Activated naive CD8-positive, alpha-beta T cell treated with anti-CD3 and anti-CD28 coated beads, Interleukin-2, amount 50 U/mL, for 24 hours (primary cell): ENCODE data around the gene DTX3L.
"Not testable (repeated sequence)": the region's sequence is repeated elsewhere in the genome, so short reads cannot be mapped to it uniquely, and the experiment has no call there.

ENCODE experiments used
- ATAC-seq: fragments of 150-1000 bp; cut with Tn5 transposase; one replicate; pipeline ENCODE4 v1.10.0; 2021
- DNase-seq: peaks from one replicate; pipeline ENCODE4 v3.0.0; 2021
- H3K27ac Mint-ChIP-seq: one replicate; pipeline ENCODE4 v1.8.0; 2021; ENCODE audit warnings: mild to moderate bottlenecking, mixed read lengths
- H3K27me3 Mint-ChIP-seq: one replicate; pipeline ENCODE4 v1.8.0; 2021; ENCODE audit warnings: mixed read lengths
- H3K36me3 Mint-ChIP-seq: one replicate; pipeline ENCODE4 v1.8.0; 2021; ENCODE audit warnings: low read depth, mixed read lengths
- H3K4me1 Mint-ChIP-seq: one replicate; pipeline ENCODE4 v1.8.0; 2021; ENCODE audit warnings: mixed read lengths
- H3K4me3 Mint-ChIP-seq: one replicate; pipeline ENCODE4 v1.8.0; 2021; ENCODE audit warnings: mild to moderate bottlenecking, moderate library complexity, mixed read lengths
- H3K9me3 Mint-ChIP-seq: one replicate; pipeline ENCODE4 v1.8.0; 2021; ENCODE audit warnings: mixed read lengths

DTX3L gene

GRCh38 chr3:122548076-122548475 is 16.1 kb upstream of the DTX3L start:
- H3K4me1 Mint-ChIP-seq = peaks cover 2% of the 10 kb centered on the region
- no peak for ATAC-seq
- peaks cover 42% of the 10 kb centered on the region for H3K36me3 Mint-ChIP-seq
- H3K27me3 Mint-ChIP-seq = no peaks in the 10 kb centered on the region
- no peak for DNase-seq
- no peaks in the 10 kb centered on the region for H3K9me3 Mint-ChIP-seq
- no peak overlapping the region for H3K4me3 Mint-ChIP-seq
- no peak overlapping the region for H3K27ac Mint-ChIP-seq

DNA sequence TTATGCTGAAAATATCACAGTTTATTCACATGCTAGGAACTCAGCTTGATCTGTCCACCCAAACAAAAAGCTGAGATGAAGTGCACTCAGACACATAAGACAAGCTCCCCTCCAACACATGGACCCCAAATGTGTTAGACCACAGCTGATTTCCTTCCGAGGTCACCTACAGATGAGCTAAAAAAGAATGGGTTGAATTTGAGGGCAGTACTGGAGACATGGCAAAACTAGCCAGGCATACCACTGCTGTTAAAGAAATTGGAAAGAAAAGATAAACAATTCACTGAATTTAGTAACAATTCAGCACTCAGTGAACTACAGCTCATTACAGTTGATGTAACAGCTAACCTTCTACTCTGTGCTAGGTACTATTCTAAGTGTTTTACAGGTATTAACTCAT is 15.5 kb upstream of the DTX3L start:
- Mint-ChIP-seq H3K27ac (no peak overlapping the region), H3K9me3 (no peaks in the 10 kb centered on the region), H3K36me3 (peaks cover 46% of the 10 kb centered on the region), H3K4me3 (no peak overlapping the region), H3K27me3 (no peaks in the 10 kb centered on the region), H3K4me1 (peaks cover 2% of the 10 kb centered on the region)
- ATAC-seq (no peak), DNase-seq (no peak)

DNA sequence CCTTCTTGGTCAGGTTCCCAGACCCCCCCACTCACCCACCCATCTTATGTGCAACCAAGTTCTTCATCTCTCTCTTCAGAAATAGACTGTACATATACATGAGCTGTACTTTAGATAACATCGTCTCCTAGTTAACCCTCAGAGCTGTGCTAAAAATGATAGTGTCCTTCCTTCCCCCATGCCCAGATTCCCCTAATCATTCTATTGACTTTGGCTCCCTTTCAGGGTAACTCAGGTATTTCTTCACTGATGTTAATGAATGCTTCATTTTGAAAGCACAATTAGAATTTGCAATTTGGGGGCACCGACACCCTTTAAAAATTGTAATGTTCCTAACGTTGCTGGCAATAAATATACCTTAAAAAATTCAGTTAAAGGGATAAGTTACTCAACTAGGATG is 11.0 kb upstream of the DTX3L start:
- no peak overlapping the region for H3K4me3 Mint-ChIP-seq
- peaks cover 7% of the 10 kb centered on the region for H3K4me1 Mint-ChIP-seq
- DNase-seq (no peak), ATAC-seq (no peak)
- H3K27me3 Mint-ChIP-seq = no peaks in the 10 kb centered on the region
- H3K27ac Mint-ChIP-seq = no peak overlapping the region
- H3K9me3 Mint-ChIP-seq = no peaks in the 10 kb centered on the region
- H3K36me3 Mint-ChIP-seq = peaks cover 50% of the 10 kb centered on the region

DNA sequence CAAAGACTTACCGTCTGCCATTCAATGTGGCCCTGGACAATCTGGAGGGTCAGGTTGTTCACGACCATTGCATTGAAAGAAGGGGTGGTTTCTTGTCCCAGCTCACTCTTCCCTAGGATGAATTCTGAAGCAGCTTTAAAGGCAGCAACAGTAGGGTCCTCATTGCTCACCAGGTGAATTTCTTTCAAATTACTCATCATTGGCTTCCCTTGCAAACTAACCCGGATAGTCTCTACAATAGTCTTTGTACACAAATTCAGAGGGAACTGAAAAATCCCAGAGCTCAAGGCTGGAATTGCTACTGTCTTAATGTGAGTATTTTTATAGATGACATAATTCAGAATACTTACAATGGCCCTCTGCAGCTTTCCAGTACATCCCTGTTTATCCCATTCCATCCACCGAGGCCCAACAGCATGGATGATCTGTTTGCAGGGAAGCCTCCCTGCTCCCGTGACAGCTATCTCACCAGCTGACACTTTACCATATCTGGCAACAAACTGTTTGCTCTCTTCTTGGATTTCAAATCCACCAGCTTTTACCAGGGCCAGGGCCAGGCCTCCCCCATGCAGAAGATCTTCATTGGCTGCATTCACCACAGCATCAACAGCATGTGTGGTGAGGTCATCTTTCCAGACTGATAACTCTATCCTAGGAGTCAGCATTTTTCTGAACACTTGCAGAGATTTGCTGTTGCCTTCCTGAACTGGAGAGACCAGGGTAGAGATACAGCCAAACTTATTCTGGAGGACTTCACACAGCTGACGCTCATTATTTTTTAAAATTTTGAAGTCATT is 8.7 kb upstream of the DTX3L start:
- Mint-ChIP-seq H3K36me3 (peaks cover 44% of the 10 kb centered on the region), H3K4me1 (peaks cover 12% of the 10 kb centered on the region), H3K4me3 (no peak overlapping the region), H3K27ac (no peak overlapping the region), H3K27me3 (no peaks in the 10 kb centered on the region), H3K9me3 (no peaks in the 10 kb centered on the region)
- ATAC-seq = no peak
- DNase-seq = no peak

GRCh38 chr3:122557356-122557755 is 6.8 kb upstream of the DTX3L start:
- DNase-seq (no peak), ATAC-seq (no peak)
- Mint-ChIP-seq H3K4me3 (no peak overlapping the region), H3K4me1 (peaks cover 26% of the 10 kb centered on the region), H3K9me3 (no peaks in the 10 kb centered on the region), H3K27ac (no peak overlapping the region), H3K36me3 (peaks cover 32% of the 10 kb centered on the region), H3K27me3 (no peaks in the 10 kb centered on the region)

DNA sequence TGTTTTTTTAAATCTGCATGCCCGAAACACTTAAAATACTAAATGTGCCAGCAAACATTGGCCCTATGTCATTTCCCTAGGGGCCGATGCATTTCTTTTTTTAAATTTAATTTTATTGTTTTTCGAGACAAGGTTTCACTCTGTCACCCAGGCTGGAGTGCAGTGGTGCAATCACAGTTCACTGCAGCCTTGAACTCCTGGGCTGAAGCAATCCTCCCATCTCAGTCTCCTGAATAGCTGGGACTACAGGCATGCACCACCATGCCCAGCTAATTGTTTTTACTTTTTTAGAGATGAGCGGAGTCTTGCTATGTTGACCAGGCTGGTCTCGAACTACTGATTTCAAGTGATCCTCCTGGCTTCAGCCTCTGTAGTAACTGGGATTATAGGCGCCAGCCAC is 5.5 kb upstream of the DTX3L start:
- no peak overlapping the region for H3K4me3 Mint-ChIP-seq
- peaks cover 22% of the 10 kb centered on the region for H3K36me3 Mint-ChIP-seq
- ATAC-seq (no peak), DNase-seq (no peak)
- H3K4me1 Mint-ChIP-seq = peaks cover 34% of the 10 kb centered on the region
- no peaks in the 10 kb centered on the region for H3K9me3 Mint-ChIP-seq
- H3K27me3 Mint-ChIP-seq = no peaks in the 10 kb centered on the region
- no peak overlapping the region for H3K27ac Mint-ChIP-seq

GRCh38 chr3:122559906-122560305 is 4.2 kb upstream of the DTX3L start:
- DNase-seq = no peak
- Mint-ChIP-seq H3K36me3 (peaks cover 24% of the 10 kb centered on the region), H3K27ac (peak overlapping the region; percentile 3)

GRCh38 chr3:122560680-122561079 is 3.5 kb upstream of the DTX3L start:
- ATAC-seq = peak; percentile 14
- Mint-ChIP-seq H3K27me3 (no peaks in the 10 kb centered on the region), H3K4me3 (no peak overlapping the region), H3K9me3 (no peaks in the 10 kb centered on the region), H3K4me1 (peaks cover 40% of the 10 kb centered on the region), H3K27ac (peak overlapping the region; percentile 27), H3K36me3 (peaks cover 19% of the 10 kb centered on the region)
- peak; percentile 53 for DNase-seq

More at GRCh38 chr3:122559906-122560305, 4.2 kb upstream of the DTX3L start:
- no peaks in the 10 kb centered on the region for H3K9me3 Mint-ChIP-seq
- no peak for ATAC-seq
- no peak overlapping the region for H3K4me3 Mint-ChIP-seq
- peaks cover 34% of the 10 kb centered on the region for H3K4me1 Mint-ChIP-seq
- H3K27me3 Mint-ChIP-seq = no peaks in the 10 kb centered on the region

GRCh38 chr3:122562923-122563716 is 1.0 kb upstream of the DTX3L start:
- Mint-ChIP-seq H3K4me3 (peak overlapping the region; percentile 90), H3K27me3 (no peaks in the 10 kb centered on the region), H3K36me3 (peaks cover 28% of the 10 kb centered on the region), H3K9me3 (no peaks in the 10 kb centered on the region), H3K4me1 (peaks cover 59% of the 10 kb centered on the region), H3K27ac (peak overlapping the region; percentile 96)
- DNase-seq (no peak), ATAC-seq (no peak)

GRCh38 chr3:122563717-122564025 is 467 bp upstream of the DTX3L start:
- DNase-seq = no peak
- peaks cover 32% of the 10 kb centered on the region for H3K36me3 Mint-ChIP-seq
- H3K27ac Mint-ChIP-seq = peak overlapping the region; percentile 96
- H3K27me3 Mint-ChIP-seq = no peaks in the 10 kb centered on the region
- H3K4me1 Mint-ChIP-seq = peaks cover 64% of the 10 kb centered on the region
- no peak for ATAC-seq
- H3K4me3 Mint-ChIP-seq = peak overlapping the region; percentile 90
- no peaks in the 10 kb centered on the region for H3K9me3 Mint-ChIP-seq

DNA sequence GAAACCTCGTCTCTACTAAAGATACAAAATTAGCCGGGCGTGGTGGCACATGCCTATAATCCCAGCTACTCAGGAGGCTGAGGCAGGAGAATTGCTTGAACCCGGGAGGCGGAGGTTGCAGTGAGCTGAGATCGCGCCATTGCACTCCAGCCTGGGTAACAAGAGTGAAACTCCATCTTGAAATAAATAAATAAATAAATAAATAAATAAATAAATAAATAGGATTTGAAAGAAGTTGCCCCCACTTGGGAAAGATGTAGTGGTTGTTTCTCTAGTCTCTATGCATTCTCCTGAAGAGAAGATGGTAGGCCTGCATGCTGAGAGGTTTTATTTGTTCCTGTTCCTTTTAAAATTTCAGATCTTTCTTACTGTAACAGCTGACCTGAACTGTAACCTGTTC is 4.0 kb downstream of the DTX3L start:
- not testable (repeated sequence) for ATAC-seq, H3K27me3 Mint-ChIP-seq, H3K9me3 Mint-ChIP-seq, H3K4me3 Mint-ChIP-seq, DNase-seq
- Mint-ChIP-seq H3K36me3 (peaks cover 60% of the 10 kb centered on the region), H3K27ac (peak overlapping the region; percentile 24), H3K4me1 (peaks cover 71% of the 10 kb centered on the region)

DNA sequence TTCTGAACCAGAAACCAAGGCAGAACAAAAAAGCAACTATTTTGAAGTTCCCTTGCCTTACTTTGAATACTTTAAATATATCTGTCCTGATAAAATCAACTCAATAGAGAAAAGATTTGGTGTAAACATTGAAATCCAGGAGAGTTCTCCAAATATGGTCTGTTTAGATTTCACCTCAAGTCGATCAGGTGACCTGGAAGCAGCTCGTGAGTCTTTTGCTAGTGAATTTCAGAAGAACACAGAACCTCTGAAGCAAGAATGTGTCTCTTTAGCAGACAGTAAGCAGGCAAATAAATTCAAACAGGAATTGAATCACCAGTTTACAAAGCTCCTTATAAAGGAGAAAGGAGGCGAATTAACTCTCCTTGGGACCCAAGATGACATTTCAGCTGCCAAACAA is 4.6 kb downstream of the DTX3L start:
- H3K9me3 Mint-ChIP-seq = no peaks in the 10 kb centered on the region
- H3K4me3 Mint-ChIP-seq = no peak overlapping the region

DNA sequence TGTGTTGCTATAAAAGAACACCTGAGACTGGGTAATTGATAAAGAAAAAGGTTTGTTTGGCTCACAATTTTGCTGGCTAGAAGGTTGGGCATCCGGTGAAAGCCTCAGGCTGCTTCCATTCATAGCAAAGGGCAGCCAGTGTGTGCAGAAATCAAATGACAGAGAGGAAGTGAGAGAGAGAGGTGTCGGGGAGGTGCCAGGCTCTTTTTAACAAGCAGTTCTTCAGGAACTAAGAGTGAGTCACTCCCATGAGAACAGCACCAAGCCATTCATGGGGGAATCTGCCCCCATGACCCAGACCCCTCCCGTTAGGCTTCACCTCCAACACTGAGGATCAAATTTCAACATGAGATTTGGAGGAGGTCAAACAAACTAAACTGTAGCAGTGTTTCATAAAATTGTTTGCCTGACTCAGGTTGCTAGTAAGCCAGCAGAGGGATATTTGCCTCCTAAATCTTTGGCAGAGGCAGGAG is 8.8 kb downstream of the DTX3L start:
- H3K4me3 Mint-ChIP-seq = no peak overlapping the region
- H3K4me1 Mint-ChIP-seq = peaks cover 78% of the 10 kb centered on the region
- ATAC-seq (peak; percentile 37), DNase-seq (peak; percentile 30)
- no peaks in the 10 kb centered on the region for H3K27me3 Mint-ChIP-seq
- peak overlapping the region; percentile 78 for H3K27ac Mint-ChIP-seq
- no peaks in the 10 kb centered on the region for H3K9me3 Mint-ChIP-seq
- H3K36me3 Mint-ChIP-seq = peaks cover 46% of the 10 kb centered on the region

More for the DNA sequence above, 4.6 kb downstream of the DTX3L start:
- Mint-ChIP-seq H3K27me3 (no peaks in the 10 kb centered on the region), H3K27ac (peak overlapping the region; percentile 29), H3K4me1 (peaks cover 73% of the 10 kb centered on the region), H3K36me3 (peaks cover 61% of the 10 kb centered on the region)
- ATAC-seq = no peak
- DNase-seq = no peak

- peak overlapping the region; percentile 39 for H3K4me3 Mint-ChIP-seq
- H3K36me3 Mint-ChIP-seq = peaks cover 25% of the 10 kb centered on the region
- DNase-seq = peak; percentile 57
- H3K27me3 Mint-ChIP-seq = no peaks in the 10 kb centered on the region
- H3K9me3 Mint-ChIP-seq = peaks cover 3% of the 10 kb centered on the region
- H3K27ac Mint-ChIP-seq = peak overlapping the region; percentile 99
- H3K4me1 Mint-ChIP-seq = peaks cover 71% of the 10 kb centered on the region
- ATAC-seq = peak; percentile 91
Measured at GRCh38 chr3:122576174-122576940, 12.2 kb downstream of the DTX3L start.
